ENCODE data around the gene PRELID2.

PRELID2 gene

DNA sequence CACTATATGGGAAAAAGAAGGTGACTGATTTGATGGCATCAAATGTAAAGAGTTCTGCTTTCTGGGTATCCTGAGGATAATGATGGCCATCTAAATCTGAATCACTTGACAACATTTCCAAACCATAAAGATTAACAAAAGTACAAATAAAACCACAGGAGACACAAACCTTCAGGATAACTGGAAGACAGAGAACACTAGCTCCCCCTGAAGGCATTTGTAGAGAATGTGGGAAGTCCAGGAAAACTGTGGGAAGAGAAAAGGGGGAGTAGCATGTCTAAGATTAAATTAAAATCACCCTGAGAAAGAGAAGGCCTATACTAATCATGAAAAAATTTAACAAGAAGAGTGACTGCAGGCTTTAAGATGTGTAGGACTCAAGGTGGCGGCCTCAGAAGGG, 116.2 kb downstream of the PRELID2 start:
- no peak overlapping the region for H3K4me3 ChIP-seq (ENCODE audit: low read depth, low read length)
- in situ Hi-C loops (cut with HindIII; ENCODE audit: low sequenced_read_pairs) = no loop called here
- TF ChIP-seq, protein P1, sequence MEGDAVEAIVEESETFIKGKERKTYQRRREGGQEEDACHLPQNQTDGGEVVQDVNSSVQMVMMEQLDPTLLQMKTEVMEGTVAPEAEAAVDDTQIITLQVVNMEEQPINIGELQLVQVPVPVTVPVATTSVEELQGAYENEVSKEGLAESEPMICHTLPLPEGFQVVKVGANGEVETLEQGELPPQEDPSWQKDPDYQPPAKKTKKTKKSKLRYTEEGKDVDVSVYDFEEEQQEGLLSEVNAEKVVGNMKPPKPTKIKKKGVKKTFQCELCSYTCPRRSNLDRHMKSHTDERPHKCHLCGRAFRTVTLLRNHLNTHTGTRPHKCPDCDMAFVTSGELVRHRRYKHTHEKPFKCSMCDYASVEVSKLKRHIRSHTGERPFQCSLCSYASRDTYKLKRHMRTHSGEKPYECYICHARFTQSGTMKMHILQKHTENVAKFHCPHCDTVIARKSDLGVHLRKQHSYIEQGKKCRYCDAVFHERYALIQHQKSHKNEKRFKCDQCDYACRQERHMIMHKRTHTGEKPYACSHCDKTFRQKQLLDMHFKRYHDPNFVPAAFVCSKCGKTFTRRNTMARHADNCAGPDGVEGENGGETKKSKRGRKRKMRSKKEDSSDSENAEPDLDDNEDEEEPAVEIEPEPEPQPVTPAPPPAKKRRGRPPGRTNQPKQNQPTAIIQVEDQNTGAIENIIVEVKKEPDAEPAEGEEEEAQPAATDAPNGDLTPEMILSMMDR (IDR thresholded peaks at IDR 0.05; ENCODE audit: low read depth, low read length, missing control alignments) = peak; percentile 64
- DNase-seq (ENCODE audit: low read depth) = peak; percentile 23

DNA sequence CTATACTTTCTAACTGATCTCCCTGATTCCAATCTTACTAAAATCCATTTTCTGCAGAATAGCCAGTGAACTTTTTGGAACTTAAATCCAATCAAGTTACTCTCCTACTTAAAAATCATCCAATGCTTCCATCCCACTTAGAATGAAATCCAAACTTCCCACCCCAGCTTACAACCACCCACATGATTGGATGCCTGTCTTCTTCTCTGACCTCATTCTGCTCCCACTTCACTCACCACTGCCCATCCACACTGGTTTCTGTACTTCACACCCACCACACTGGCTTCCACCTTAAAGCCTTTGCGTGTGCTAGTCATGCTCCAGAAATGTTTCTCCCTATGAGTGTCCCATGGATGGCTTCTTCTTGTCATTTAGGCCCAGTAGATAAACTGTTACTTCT, 119.7 kb downstream of the PRELID2 start:
- TF ChIP-seq, protein P1 (IDR thresholded peaks at IDR 0.05; ENCODE audit: low read depth, low read length, missing control alignments) = no peak
- no peak for DNase-seq (ENCODE audit: low read depth)
- in situ Hi-C loops (cut with HindIII; ENCODE audit: low sequenced_read_pairs) = no loop called here
- no peak overlapping the region for H3K4me3 ChIP-seq (ENCODE audit: low read depth, low read length)

DNA sequence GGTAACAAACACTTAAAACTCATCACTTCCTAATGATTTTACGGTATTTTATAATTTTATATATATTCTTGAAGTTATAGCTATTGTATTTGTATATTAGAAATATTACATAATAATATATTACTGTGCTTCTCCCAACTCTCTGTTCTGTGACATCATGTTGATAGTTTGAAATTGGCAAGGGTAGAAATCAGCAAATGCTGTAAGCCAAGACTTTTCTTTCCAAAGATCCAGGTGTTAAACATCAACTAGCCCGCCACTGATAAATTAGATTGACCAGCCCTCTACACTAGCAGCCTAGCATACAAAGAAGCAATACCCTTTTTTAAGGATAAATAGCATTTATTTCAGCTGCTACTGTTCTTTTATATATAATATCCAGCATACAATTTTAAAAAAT, 122.9 kb downstream of the PRELID2 start:
- DNase-seq (ENCODE audit: low read depth) = no peak
- in situ Hi-C loops (cut with HindIII; ENCODE audit: low sequenced_read_pairs) = no loop called here
- TF ChIP-seq, protein P1 (IDR thresholded peaks at IDR 0.05; ENCODE audit: low read depth, low read length, missing control alignments) = no peak
- no peak overlapping the region for H3K4me3 ChIP-seq (ENCODE audit: low read depth, low read length)

DNA sequence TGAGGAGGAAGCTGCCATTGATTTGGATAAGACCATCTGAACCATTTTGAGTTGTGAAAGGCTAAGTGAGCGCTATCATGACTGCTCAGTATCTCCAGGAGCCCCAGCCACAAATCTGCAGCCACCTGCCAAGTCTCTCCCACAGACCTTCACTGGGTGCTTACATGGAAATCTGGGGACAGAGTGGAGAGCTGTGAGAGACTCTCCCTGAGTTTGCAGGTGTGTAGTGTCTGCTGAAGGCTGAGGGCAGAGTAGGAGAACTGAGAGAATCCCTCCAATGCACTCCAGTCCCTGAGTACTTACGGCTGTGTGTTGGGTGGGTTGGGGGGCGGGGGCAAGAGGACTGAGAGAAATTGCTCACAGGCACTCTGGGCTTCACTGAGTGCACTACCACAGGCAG, 123.7 kb downstream of the PRELID2 start:
- in situ Hi-C loops (cut with HindIII; ENCODE audit: low sequenced_read_pairs) = no loop called here

More for the DNA sequence above, 123.7 kb downstream of the PRELID2 start:
- TF ChIP-seq, protein P1 (IDR thresholded peaks at IDR 0.05; ENCODE audit: low read depth, low read length, missing control alignments) = no peak
- no peak overlapping the region for H3K4me3 ChIP-seq (ENCODE audit: low read depth, low read length)
- DNase-seq (ENCODE audit: low read depth) = no peak

All from astrocyte of the cerebellum (primary cell).